NCI-H2196 treated with DMSO at 0.1 percent for 48 hours (cell line): ENCODE results near the gene BPGM.

Experiments used
- DNase-seq: peaks from one replicate; lab custom pipeline; 2025; ENCODE audit not compliant: unreplicated experiment; lab: John Stamatoyannopoulos, UW

The BPGM gene

DNA sequence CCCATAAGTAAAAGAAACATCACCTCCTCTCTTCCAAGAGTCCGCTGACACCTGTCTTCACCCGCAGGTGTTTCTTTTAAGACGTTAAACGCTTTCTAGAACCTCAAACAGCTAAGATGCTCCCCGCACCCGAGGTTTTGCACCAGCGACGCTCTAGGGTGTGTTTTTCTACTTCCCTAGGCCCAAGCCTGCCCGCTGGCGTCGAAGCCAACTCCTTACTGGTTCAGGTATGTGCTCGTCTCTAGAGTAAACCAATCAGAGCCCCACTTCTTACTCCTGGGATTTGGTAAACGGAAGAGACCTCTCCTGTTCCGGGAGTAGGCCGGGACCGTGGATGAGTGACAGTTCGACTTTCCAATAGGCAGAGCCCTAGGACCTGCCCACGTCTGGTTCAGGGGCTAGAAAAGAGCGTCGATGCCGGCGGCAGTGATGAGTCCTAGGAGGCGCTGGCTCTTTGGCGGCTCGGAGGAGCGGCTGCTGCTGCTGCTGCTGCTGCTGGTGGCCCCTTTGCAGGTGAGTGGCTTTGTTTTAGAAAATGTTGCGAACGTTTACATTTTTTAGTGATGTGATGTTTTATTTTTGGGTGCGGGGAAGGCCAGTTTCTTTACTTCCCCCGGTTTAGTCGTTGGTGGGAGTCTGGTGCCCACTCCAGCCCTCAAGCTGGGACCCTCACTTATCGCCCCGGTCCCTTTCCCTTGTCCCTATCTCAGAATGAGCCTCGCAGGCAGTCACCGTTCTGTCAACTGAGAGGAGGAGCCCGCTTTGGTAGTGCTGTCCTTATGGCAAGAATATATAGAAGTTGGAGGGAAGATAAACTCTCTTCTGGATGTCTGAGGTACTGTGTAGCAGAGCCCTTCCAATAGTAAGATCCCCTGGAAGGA lies at the start of gene BPGM:
BPGM (plus strand) TSS at position 429 of the 881 bp plus-strand sequence. CDS start 14,655 bp downstream, outside the sequence.
- peak; percentile 97 for DNase-seq

DNA sequence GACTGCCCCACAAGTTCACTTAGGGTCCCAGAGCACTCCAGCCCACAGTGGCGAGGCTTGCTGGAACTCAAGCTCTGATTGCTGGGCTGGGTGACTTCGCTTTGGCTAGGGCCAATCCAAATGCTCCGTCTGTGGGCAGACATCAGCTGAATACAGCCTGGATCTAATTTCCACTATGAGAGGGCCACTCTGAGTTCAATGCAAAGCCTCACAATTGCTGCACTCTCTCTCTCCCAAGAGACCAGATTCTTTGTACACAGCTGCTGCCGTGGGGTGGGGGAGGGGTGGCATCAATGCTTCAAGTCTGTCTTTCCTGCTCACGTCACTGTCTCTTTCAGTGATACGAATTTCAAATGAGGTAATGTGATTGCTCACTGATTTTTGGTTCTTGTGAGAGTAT lies 47.3 kb upstream of the BPGM start:
- no peak for DNase-seq

DNA sequence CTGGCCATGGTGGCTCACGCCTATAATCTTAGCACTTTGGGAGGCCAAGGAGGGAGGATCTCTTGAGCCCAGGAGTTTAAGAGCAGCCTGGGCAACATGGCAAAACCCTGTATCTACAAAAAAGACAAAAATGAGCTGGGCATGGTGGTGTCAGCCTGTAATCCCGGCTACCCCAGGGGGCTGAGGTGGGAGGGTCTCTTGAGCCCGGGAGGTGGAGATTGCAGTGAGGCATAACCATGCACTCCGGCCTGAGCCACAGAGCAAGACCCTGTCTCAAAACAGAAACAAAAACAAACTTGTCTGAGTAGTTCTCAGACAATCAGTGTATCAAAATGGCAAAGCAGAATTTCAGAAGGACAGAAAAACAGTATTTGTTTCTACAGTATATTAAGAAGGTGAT lies 45.2 kb upstream of the BPGM start:
- no peak for DNase-seq

DNA sequence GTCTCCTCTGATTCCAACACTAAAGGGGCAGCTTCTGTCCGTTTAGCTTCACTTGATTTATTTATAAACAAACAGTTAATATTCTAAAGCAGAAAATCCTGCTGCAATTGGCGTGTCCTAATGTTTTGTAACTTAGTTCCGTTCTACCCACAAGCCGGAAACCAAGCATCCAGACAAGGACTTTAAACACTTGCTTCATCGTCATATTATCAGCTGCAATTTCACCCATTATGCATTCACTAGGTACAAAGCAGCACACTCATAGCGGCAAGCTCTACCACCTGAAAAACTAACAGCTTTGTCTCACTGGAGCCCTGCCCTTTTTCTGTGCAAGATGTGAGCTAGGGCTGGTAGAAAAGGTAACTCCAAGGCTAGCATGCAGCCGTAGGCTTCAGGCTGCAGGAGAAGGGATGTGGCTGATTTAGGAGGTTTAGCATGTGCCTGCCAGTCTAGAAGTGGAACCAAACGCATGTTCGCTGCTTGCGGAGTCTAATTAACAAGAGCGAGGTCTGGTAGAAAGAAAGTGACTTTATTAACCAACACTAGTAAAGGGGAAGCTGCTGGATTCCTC lies 43.7 kb upstream of the BPGM start:
- DNase-seq = no peak

DNA sequence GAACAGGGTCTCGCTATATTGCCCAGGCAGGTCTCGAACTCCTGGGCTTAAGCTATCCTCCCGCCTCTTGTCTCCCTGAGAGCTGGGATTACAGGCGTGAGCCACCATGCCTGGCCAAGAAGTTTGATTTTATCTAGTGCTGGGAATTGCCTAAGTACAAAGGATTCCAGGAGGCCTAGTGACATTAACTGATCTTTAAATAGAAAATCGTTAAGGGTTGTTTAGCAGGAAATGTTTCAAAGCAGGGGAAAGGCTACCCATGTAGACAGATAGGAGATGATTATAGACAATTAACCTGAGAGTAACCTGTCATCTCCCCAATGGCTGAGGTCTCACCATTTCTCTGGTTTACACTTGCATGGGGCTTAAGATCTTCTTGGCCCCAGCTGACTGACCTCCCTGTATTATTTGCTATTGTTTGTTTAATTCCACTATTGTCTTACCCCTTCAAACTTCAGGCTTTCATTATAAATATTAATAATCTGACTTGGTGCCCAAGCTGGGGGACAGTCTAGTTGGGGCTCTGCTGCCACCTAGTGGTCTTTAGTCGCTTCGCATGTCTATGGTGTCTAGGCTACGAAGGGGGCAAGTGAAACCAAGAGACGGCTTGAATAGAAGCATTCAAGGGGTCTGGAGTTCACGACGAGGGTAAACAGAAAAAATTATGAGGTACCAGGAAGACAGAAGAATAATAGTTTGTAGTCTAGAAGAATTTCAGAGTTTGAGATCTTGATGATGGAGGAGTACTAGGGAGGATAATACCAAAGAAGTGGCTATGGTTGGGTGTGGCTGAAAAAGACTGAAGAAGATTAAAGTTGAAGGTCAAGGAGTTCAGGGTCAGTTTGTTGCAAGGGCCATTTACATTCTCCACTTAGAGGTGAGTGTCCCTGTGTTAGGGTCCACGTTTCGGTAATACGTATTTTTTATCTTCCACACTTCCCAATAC lies 40.4 kb upstream of the BPGM start:
- DNase-seq = peak; percentile 36

DNA sequence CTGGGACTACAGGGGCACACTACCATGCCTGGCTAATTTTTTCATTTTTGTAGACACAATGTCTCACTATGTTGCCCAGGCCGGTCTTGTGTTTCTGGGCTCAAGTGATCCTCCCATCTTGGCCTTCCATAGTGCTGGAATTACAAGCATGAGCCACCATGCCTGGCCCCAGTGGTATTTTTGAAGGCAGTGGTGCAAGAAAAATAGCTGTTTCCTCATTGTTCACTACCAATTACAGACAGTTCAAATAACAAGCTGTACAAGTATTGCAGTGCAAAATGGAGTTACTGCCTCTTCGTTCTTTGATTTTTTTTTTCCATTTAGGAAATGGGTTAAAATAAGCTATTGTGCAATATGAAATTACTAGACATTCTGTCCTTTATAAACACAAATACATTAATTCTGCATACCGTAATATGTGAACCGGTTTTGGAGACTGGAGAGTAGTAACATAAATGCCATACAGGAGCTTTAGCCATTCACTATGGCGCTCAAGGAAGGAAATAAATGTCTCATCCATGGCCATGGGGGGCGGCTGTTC lies 35.0 kb upstream of the BPGM start:
- no peak for DNase-seq

DNA sequence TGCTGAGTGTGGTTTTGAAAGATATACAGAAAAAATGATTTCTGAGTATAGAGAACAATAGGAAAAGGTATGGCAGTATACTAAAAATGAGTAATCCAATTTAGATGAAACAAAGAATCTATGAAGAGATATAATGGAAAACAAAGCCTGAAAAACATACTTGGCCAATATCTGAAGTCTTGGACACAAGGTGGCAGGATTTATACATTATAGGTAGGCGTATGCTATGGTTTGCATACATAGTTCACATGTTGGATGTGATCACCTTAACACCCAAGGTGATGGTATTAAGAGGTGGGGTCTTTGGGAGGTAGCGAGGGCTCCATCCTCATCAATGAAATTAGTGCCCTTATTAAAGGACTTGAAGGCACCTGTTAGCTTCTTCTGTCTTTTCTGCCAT lies 34.5 kb upstream of the BPGM start:
- DNase-seq = no peak

DNA sequence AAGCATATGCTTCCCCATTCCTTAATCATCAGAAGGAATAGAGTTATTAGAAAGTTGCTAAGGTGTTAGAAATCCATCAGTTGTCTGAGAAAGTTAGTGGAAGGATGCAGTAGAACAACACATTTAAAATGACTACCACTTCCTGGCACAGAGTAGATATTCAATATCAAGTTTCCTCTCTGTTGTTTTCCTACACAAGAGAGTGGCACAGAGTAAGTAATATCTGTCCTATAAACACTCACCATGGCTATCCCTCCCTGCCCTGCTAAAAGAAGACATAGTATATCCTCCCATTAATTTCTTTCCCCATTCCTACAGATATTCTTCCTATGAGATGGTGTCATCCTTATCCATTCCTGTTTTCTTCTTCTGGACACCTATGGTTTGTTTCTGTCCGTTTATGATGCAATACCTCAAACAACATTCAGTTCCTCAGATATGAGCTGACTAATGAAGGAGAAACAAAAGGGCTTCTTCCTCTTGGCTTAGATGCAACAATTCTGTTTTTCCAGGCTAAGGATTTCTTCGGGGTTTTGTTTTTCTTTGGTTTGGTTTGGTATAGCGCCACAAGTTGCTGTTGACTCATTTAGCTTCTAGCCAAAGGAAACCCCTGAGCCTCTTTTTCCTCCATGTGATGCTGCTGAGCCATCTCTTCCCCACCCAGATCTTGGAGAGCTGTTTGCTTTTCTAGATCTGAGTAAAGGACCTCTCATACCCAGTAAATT lies 32.9 kb upstream of the BPGM start:
- no peak for DNase-seq

DNA sequence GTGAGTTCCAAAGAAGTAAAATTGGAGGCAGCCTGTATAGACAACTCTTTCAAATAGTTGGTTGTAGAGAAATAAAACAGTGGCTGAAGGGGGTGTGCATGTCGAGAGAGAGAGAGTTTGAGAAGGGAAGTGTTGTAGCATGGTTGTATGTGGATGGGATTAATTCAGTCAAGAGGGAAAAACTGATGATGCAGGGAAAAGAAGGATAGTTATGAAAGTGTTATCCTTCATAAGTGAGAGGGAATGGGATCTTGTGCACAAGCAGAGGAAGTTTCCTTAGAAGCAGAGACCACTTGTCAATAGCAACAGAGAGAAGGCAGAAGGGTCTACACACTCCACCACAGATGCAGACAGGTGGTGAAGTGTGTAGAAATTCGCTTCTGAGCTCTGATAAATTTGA lies 30.0 kb upstream of the BPGM start:
- DNase-seq = no peak

DNA sequence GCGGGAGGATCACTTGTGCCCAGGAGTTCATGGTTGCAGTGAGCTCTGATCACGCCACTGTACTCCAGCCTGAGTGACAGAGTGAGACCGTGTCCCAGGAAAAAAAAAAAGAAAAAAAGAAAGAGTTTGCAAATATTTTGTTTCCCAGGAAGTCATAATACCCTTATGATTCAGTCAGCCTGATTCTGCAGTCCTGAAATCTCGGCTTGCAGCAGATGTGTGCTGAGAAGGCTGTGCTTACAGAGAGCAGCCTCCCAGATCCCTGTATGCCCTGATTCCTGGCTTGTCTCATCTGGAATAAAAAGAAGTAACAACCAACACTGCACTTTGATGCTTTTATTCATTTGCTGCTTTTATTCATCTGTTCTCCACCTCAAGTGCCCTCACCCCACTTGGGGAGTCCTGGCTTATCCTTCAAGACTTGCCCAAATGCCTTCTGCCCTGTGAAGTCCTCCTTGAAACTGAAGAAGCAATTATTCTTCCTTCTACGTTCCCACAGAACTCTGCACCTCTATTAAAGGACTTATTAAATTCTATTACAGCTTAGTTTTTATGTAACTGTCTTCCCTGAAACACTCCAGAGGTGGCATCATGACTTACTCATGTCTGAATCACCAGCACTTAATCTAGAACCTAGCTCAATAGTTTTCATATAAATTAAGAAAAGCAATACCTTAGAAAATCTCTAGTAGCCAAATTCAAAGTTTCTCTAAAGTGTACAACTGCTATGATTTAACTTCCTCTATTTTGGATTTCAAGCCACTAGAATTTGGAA lies 27.7 kb upstream of the BPGM start:
- no peak for DNase-seq

DNA sequence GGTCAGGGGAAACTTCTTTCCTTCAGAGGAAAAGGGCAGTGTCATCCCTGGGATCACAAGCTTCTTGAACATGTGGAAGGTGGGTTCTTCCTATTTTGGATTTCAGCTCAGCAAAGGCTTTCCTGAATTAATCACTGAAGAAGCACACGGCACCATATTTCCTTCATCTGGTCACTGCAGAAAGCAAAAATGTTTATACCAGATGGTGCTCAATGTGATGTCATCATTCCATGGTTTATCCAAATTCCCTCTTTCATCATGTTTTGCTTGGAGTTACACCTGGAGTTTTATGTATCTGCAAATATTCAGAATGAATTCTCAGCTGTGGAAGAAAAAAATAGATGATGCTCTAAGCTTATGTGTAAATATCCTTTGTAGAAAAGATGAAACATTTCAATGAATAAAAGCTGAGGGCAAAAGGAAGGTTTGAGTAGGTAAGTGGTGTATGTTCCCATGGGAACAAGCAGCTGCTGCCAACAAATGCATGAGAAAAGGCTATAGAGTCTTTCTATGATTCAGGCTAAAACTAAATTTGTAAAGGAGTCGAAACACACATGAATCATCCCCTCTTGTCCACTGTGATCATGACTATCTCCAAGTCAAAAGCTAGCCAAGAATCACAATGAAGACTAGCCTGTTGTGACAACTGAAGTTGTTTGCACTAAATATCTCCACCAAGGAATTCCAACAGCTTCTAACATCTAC lies 26.9 kb upstream of the BPGM start:
- no peak for DNase-seq

DNA sequence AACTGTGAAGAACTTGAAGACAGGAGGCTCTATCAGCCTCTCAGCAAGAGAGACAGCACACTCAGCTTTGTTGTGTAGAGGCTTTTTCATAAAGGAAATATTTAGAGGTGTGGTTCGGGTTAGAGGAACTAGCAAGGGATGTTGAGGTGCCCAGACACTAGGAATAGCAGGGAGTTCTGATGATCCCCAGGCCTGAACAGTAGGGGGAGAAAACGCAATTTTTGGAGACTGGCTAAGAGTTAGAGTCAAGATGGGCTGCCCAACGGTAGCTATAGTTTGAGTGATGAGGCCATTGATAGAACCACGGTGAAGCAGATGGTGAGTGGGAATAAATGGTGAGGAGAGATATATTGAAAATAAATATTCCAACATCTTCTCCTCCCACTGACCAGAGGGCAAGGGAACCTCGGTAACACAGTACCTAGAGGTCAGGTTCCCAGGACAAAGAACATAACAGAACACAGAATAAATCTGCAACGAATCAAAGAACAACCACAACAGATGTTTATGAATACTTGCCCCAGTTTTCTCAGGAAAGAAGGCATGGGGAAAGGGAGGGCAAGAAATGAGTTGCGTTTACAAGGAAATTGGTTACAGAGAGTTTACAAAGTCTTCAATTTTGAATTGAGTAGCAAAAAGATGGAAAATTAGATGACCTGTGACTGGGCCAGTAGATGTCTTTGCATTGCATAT lies 24.2 kb upstream of the BPGM start:
- no peak for DNase-seq

DNA sequence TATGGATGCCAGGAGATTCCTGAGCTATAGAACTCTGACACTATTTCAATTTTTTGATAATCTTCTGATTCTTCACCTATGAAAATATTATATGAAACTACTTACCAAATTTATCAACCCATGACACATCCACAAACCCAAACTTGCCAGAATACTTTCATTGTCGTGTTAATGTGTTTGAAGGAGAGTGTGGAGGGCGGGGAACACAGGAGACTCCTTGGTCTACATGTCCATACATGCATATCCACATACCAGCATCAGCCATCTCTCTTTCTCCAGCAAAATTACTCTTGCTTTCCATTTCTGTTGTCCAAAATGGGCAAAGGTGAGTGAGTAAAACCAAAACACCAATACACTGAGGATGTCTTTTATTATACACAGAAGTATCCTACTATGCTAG lies 23.5 kb upstream of the BPGM start:
- DNase-seq = no peak

DNA sequence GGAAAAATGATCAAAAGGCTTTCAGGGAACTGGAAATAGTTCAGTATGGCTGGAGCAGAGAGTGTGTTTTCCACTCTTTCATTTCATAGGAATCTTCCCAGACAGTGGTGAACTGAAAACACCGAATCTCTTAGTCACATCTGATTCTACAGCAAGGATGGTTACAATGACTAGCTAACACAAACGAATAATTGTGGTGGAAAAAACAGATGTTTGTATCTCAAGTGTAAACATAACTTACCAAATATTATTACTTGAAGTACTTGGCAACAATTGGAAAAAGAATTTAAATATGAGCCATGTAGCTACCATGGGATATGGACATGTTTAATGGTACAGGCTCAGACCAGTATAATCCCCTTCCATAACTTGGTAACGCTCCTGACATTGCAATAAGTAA lies 21.1 kb upstream of the BPGM start:
- DNase-seq = no peak

DNA sequence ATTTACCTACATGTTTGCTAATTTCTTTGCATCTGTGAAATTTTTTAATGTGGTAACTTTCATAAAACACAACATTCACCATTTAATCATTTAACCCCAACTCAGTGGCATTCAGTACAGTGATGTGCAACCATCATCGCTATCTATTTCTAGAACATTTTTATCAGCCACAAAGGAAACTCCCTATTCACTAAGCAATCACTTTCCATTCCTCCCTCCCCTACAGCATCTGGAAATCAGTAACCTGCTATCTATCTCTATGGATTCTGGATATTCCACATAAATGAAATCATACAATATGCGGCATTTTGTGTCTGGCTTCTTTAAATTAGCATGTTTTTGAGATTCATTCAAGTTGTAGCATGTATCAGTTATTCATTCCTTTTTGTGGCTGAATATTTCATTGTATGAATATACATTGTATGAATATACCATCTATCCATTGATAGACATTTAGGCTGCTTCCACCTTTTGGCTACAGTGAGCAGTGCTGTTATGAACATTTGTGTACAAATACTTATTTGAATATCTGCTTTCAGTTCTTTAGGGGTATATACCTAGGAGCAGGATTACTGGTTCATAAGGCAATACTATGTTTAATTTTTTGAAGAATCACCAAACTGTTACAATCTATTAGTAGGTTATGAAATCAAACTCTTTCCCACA lies 19.4 kb upstream of the BPGM start:
- DNase-seq = no peak

DNA sequence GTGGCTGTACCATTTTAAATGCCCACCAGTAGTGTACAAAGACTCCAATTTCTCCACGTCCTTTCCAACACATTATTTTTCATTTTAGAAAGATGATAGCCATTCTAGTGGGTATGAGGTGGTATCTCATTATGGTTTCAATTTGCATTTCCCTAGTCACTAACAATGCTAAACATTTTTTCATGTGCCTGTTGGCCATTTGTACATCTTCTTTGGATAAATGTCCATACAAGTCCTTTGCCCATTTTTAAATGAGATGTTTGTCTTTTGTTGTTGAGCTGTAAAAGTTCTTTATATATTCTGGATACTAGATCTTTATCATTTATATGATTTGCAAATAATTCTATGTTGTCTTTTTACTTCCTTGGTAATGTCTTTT lies 18.9 kb upstream of the BPGM start:
- no peak for DNase-seq

DNA sequence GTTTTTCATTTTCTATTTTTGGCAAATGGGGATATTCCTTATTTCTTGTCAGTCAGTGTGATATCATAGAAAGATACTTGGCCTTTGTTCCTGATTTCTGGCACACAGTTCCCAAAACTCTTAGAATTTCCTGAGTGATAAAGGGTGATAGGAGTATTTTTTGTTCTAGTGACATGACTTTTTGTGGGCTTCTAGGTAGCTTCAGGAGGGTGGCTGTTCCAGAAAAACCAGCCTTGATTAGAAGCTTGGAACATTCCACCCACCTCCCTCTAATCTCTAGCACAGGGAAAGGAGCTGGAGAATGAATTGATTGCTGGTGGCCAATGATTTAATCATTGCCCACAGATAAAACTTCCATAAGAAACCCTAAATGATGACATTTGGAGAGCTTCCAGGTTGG lies 17.2 kb upstream of the BPGM start:
- DNase-seq = no peak

DNA sequence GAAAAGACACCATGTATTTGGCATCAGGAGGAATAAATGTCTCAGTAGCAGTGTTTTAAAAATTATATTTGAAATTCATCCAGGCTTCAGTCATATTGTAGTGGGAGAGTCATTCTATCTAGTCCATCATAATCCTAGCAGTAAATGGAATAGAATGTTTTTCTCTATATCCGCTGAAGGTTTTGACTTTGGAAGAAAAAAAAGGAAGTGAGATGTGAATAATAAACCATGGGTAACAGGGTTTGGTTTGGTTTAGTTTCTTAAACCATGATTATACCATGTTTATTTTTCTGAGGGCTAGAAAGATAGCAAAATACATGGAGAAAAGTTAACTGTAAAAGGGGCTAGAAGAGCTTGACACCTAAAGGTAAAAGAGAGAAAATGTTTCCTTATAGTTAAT lies 16.4 kb upstream of the BPGM start:
- DNase-seq = no peak
